GM12875 (cell line): ENCODE data around the gene HOXD8.

Source experiments
- H3K4me3 ChIP-seq: one replicate; pipeline ENCODE4 v1.5.1; 2011; ENCODE audit warnings: low read depth, low read length, control low read depth
- TF ChIP-seq, protein P1 (sequence below): IDR thresholded peaks from 2 replicates; pipeline ENCODE4 v1.5.1; 2011; ENCODE audit warnings: low read depth, mild to moderate bottlenecking, control low read depth, inconsistent platforms, low read length, moderate library complexity, borderline replicate concordance; ENCODE audit not compliant: insufficient read depth

The HOXD8 gene

DNA sequence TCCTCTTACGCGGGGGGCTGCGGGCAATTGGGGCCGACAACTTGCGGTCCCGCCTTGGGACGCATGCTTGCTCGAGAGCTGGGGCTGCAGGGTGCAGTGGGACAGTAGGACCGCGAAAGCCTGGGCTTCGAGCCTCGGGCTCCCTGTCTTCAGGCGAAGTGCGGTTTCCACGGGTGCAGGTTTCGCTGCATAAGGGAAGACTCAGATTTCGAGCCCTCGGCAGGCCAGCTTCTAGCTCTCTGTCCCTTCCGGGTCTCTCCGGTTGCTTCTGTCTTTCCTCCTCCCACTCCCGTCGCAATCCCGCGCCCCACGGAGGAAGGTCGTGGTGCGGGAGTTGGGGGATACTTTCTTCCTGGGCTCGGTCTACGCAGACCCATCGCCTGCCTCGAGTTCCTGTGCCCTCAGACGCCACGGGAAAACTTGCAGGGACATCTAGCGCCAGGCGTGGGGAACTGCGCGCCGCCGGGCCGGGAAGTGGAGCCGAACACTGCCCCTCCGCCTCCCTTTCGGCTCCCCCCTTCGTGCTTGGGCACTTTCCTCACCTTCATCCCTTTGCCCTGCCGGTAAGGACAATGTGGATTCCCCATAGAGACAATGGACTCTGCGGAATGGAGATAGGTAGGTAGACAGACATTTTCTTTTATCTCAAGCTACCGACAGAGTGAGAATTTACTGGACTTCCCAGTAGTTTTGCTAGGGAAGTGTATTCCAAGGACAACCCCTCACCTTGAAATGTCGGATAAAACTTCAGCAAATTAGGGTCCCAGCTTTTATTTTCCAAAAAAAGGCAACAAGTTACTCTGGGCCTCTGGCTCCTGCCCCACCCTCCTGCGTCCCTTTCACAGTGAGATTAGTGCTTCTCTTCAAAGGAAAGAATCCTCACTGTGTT lies 41.2 kb upstream of the HOXD8 start:
- TF ChIP-seq, protein P1, sequence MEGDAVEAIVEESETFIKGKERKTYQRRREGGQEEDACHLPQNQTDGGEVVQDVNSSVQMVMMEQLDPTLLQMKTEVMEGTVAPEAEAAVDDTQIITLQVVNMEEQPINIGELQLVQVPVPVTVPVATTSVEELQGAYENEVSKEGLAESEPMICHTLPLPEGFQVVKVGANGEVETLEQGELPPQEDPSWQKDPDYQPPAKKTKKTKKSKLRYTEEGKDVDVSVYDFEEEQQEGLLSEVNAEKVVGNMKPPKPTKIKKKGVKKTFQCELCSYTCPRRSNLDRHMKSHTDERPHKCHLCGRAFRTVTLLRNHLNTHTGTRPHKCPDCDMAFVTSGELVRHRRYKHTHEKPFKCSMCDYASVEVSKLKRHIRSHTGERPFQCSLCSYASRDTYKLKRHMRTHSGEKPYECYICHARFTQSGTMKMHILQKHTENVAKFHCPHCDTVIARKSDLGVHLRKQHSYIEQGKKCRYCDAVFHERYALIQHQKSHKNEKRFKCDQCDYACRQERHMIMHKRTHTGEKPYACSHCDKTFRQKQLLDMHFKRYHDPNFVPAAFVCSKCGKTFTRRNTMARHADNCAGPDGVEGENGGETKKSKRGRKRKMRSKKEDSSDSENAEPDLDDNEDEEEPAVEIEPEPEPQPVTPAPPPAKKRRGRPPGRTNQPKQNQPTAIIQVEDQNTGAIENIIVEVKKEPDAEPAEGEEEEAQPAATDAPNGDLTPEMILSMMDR, result peak; percentile 88
- no peak overlapping the region for H3K4me3 ChIP-seq

DNA sequence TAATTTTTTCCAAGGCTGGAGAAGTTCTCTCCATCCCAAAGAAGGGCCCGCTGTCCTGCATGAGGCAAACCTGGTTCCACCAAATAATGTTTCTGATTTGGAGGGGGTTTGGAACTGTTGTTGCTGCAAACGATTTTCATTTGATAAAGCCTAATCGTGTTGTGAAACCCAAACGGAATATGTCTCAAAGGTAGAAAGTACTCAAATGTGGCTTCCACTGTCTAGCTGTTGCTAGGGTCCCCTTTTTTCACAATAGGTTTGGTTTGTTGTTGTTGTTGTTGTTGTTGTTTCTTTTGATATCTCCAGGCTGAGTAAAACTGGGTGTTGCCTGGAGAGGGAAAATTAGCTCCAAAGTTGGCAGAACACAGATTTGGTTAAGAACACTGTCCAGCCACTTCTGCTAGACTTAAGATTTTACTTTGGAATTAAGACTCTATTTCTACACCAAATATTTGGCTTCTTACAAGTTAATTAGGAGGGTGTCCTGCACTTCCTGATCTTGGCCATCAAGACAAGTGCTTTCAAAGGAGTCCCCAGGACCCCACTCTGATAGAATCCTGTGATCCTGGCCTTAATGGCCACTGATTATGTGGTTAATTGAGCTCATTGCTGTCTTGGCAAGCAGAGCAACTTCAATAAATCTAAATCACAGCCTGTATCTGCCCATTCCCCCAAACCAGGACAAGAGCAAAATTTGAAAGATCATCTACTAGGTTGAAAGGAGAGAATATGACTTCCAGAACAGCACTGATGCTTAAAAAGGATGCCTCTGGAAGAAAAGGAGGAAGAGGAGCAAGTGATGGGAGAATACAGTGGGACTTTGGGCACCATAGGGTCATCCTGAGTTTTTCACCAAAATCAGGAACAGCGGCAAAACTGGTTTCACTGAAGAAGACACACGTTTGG lies 40.3 kb upstream of the HOXD8 start:
- TF ChIP-seq, protein P1, result no peak
- H3K4me3 ChIP-seq, result no peak overlapping the region

DNA sequence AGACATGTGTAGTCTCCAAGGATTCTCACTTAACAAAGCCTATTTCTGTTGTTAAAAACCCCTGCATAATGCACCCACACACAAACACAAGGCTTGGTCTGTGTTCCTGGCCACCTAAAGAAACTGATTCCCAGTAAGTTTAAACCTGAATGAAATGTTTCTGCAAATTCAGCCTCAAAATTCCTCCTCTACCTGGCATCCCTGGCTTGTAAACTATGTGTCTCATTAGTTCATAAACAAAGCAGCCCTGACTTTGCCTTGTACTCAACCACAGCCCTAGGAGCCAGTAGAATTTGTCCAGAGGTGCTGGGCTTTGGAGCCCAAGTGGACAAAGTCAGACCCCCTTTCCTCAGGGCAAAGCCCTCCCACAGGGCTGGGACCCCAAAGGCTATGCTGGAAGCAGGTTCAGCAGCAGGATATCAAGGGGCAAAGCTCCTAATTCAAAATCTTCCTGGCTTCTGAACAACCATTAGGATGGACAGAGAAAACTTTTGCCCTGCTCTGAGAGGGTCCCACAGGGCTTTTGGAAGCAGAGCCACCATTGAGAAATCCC lies 39.6 kb upstream of the HOXD8 start:
- TF ChIP-seq, protein P1, result no peak
- H3K4me3 ChIP-seq, result no peak overlapping the region

DNA sequence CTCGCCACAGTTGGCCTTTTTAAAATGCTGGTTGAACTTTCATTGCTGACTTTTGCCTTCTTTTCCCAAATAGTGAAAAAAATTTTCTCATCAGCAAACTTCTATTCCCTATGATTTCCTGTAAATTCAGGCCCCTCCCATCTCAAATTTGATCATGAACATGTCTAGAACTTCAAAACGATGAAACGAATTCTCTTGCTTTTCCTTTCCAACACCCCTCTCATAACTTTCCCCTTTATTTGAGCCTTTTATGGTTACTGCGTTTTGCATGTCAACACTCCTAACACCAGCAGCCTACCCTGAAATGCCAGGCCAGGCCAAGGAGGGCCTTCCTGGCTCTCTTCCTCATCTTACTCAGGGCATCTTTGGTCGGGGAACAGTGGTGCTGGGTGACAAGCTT lies 38.6 kb upstream of the HOXD8 start:
- no peak overlapping the region for H3K4me3 ChIP-seq

DNA sequence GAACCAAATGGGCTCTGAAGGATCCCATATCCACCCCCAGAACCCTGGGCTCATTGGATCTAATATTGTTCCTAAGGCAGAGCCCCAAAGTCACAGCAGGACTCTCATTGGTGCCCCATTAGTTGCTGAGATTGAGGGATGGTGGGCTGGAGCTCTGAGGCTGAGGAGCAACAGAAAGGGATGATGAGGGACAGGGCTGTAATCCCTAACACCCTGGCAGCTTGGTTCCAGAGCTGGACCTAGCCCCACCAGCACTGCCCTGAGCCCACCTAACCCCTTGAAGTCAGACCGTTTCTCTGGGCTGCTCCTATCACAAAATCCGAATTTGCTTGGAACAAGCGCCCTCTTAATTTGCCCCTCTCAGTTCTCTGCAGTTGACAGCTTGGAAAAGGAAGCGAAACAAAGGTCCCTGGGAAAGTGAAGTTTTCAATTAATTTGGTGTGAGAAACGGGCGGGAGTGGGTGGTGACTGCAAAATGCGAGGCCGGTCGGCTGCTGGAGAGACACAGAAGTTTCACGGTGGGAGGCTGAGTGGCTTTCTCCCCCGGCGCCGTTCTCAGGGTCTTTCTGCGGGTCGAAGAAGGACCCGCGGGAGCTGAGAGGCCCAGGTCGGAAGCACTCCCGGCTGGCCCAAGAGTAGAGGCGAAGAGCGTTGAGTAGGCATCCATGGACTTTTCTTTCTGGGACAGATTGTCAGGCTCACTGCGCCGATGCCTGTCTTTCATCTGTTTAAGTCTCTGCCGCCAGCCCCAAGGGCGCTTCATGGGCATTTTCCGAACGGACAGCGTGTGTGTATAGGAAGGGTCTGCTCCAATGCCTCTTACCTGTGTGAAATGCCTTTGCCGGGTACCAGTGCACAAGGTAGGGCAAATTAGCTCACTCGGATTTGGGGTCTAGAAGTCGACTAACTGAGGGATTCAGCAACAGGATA lies 37.9 kb upstream of the HOXD8 start:
- TF ChIP-seq, protein P1, result no peak
- no peak overlapping the region for H3K4me3 ChIP-seq

More for the DNA sequence above, 38.6 kb upstream of the HOXD8 start:
- TF ChIP-seq, protein P1, result no peak
